Measurements from ENCODE around the gene GLP1R.

DNA sequence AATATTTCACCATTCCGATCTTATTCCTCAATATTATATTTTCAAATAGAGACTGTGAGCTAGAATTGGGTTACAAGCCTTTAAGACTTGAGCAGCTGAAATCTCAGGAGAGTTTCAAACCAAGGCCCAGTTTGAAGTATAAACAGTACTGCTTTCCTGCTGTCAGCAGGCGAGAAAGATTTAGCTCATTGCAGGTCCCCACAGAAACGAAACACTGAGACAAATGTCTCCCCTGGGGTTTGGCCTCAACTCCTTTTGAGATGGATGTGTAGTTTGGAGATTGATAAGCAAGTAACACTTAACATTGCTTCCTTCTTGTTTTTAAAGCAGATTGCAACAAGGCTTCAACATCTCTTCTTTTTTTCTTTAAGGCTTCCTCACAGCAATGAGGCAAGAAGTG lies 22.4 kb upstream of the GLP1R start:
- TF ChIP-seq, protein P1, sequence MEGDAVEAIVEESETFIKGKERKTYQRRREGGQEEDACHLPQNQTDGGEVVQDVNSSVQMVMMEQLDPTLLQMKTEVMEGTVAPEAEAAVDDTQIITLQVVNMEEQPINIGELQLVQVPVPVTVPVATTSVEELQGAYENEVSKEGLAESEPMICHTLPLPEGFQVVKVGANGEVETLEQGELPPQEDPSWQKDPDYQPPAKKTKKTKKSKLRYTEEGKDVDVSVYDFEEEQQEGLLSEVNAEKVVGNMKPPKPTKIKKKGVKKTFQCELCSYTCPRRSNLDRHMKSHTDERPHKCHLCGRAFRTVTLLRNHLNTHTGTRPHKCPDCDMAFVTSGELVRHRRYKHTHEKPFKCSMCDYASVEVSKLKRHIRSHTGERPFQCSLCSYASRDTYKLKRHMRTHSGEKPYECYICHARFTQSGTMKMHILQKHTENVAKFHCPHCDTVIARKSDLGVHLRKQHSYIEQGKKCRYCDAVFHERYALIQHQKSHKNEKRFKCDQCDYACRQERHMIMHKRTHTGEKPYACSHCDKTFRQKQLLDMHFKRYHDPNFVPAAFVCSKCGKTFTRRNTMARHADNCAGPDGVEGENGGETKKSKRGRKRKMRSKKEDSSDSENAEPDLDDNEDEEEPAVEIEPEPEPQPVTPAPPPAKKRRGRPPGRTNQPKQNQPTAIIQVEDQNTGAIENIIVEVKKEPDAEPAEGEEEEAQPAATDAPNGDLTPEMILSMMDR (IDR thresholded peaks at IDR 0.05; ENCODE audit: borderline replicate concordance, extremely low read depth, low read length, poor library complexity, severe bottlenecking): no peak
- TF ChIP-seq EZH2 (IDR thresholded peaks at IDR 0.05; ENCODE audit: borderline replicate concordance, low read depth, low read length, severe bottlenecking): no peak

All from DND-41 (cell line).